Stimulated activated CD4-positive, alpha-beta T cell treated with anti-CD3 and anti-CD28 coated beads, Interleukin-2, amount 100 ng/mL, for 48 hours (primary cell): ENCODE data around the gene TRDMT1.

Source experiments
- DNase-seq, 2 donors: peaks; one replicate each; pipeline ENCODE4 v3.0.0-alpha.2; 2020

TRDMT1 gene

GRCh38 chr10:17171141-17171641 is 30.3 kb downstream of the TRDMT1 start:
- no peak for DNase-seq

- no peak for DNase-seq
Measured at GRCh38 chr10:17169803-17170202, 31.7 kb downstream of the TRDMT1 start.

DNA sequence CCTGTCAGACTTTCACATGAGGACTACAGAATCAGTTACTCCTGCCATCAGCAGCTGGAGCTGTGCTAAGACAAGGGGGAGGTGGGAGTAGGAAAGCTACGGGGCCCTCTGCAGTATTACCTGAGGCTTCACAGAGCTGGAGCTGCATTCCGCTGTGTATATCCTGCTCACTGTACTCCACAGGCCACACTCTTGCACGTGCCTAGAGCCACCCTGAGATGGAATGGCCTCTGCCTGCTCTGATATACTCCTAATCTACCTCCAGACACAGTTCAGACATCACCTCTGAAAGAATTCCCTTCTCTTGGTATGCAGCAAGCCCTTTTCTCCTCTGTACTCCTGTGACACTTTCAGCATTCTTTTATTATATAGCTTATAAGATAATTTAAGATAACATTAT is 34.8 kb downstream of the TRDMT1 start:
- DNase-seq: no peak

DNA sequence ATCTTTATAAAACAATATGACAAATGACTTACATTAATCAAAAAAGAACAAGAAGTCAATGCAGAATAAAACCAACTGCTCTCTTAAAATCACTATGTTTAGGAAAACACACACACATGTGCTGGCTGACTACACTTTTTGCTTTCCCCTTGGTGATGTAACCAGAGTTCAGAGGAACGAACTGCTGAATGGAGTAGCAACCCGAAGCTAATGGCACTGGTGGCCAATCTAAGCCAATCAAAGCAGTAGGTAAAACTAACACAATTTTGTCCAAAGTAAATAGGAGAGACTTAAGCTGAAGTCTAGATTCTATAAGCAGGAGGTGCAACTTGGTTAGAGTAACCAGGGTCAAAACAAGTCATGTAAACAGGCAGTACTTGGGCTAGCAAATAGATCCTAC is 38.6 kb downstream of the TRDMT1 start:
- DNase-seq: no peak

- no peak for DNase-seq
Measured at GRCh38 chr10:17161775-17162174, 39.7 kb downstream of the TRDMT1 start.

DNA sequence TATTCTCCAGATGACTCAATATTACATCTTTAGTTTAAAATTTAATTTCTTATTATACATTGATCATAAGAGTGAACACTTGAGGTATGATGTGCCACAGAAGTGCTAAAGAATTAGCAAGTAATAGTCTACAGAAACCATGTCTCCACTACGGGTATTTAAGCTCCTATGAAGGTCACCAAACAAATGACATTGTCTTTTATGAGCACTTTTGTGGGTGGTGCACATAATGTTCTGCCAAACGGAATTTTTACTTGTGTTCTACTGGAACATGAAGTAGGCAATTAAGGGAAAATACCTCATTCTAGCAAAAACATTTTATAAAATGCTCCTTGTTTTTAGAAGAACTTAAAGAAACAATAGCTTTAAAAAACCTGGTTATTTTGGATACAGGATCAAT is 44.4 kb downstream of the TRDMT1 start:
- no peak for DNase-seq

DNA sequence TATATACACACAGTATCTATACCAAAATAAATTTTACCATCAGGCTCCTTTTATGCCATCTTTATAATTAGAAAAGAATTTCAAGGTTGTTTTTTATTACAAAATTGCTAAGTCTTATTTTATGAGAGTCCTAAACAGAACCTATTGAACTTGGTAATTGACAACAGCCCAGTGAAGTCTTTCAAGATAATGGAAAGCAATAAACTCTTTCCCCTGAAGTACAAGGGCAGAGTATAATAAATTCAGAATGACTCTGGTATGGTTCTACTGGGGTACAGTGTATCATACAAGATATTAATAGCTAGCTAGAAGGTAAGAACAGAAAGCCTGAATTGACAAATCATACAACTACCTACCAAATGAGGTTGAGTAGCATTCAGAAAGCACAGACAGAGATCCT is 45.6 kb downstream of the TRDMT1 start:
- DNase-seq: no peak

GRCh38 chr10:17154116-17154515 is 47.4 kb downstream of the TRDMT1 start:
- no peak for DNase-seq

DNA sequence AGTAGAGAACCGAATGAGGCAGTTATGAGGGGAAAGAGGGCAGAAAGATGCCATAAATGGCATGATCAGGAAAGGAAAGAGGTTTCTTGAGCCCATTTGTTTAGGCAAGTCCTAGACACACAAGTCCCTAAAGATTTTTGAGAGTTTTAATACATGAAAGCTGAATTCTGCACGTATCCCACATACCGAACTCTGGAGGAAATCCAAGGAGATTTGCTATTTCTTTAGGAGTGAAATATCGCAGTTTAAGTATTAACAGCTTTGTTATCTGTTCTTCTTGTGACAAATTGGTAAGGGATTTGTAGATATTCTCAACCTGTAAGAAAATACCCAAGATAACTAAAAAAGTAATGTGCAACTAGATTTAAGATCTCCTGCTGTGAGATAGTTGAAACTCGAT is 48.2 kb downstream of the TRDMT1 start:
- DNase-seq: no peak

- no peak for DNase-seq
Measured at GRCh38 chr10:17151716-17152115, 49.8 kb downstream of the TRDMT1 start.

GRCh38 chr10:17147884-17148489 is 53.5 kb downstream of the TRDMT1 start:
- DNase-seq: no peak

DNA sequence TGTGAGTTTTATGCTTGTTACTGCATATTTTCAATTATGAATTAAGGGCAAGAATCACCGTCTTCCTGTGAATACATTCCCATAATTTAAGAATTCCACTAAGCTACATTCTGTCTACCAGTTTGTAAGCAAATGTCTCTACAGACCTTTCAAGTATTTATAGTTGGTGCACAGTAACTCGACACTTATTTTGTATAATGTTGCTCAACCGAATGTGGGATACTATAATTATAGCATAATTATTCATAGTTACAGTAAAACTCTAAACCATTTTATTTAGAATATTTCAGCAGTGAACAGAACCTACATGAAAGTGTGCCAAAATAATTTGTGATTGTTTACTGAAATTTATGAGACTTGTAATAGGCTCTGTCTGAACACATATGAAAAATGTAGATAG is 54.6 kb downstream of the TRDMT1 start:
- DNase-seq: no peak

DNA sequence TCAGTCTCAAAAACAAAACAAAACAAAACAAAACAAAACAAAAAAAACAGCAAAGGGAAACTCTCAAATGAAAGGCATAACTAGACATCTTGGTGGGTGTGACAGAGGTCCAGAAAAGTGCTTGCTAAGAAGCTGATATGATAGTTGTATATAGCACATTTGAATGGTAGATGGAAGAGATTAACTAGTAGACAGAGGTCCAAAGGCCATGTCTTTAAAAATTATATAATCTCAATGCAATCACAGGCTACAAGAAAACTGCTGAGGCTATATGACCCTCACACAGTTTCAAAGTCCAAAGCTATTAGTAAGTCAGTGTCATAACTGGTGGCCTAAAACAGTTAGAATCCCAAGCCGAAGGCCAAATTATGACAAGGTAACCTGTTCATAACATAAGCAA is 56.2 kb downstream of the TRDMT1 start:
- no peak for DNase-seq

DNA sequence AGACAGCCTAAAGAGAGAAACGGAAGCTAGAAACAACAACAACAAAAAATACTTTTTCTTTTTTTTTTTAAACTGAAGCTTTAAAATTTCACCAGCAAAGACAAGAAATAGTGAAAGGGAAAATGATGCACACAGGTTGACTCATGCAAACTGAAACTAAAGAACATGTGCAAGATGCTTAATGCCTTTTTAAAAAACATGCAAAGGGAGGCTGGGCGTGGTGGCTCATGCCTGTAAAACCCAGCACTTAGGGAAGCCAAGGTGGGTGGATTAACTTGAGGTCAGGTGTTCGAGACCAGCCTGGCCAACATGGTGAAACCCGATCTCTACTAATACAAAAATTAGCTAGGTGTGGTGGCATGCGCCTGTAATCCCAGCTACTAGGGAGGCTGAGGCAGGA is 56.7 kb downstream of the TRDMT1 start:
- DNase-seq: peak; percentile 41 to 43

DNA sequence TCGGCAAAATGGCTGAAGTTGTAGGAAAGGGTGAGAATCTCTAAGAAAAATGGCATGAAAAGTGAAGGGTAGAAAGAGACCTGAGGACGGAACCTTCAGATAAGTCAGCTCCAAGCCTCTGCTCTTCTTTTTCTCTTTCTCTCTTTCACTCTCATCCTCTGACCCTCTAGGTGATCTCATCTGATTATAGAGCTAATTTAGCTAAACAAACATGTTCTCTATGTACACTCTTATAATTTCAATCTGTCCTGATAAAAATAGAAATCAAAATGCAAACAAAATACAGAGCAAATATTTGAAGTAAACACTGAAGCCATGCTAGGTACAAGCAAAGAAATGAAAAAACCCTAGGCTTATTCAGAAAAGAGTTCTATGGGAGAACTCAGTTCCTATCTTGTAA is 57.4 kb downstream of the TRDMT1 start:
- no peak for DNase-seq

DNA sequence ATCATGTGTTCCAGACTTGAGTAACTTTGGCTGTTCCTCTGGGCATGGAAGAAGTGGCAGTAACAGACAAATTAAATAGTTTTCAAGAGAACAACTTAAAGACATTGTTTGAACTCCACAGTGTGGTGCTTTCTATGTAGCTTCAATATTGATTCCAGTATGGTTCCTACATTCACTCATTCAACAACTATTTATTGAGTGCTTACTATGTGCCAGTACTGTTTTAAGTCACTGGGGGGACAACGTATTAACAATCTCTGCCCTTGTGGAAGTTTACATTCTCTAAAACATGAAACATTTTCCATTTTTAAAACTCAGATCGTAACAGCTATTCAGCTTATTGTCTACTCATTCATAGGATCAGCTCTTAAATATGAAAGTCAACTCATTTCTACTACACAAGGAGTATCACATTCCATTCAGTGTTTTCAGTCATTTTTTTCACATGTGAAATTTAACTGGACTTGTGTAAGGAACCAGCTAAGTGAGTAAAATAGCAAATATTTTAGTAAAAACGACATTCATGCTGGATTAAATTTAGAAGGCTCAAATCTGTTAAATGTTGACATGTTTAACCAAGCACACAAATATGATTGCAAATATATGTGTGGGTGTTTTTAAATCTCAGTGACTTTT is 58.3 kb downstream of the TRDMT1 start:
- DNase-seq: no peak

DNA sequence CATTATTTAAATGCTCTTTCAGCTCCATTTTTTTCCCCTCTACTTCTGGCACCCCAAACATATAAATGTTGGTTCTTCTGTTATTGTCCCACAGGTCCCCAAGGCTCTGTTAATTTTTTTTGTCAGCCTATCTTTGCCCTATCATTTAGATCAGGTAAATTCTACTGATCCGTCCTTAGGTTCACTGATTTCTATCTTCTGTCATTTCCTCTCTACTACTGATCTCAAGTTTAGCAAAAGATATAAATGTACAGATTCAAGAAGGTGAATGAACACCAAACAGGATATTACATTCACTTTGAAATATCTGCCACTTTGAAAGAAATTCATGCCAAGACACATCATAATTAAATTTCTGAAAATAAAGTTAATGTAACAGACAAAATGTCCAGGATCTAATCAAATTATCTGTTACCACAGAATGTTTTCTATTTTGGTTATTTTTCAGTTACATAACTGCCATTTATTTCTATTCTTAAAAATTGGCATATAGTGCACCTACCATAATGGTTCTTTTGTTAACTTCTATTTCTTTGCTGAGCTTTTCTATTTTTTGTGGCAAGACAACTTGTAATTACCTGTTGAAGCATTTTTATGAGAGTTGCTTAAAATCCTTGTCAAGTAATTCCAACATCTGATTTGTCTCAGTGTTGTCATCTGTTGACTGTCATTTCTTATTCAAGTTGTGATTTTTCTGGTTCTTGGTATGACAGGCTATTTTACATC is 59.8 kb downstream of the TRDMT1 start:
- no peak for DNase-seq

GRCh38 chr10:17140386-17140761 is 61.1 kb downstream of the TRDMT1 start:
- no peak for DNase-seq

GRCh38 chr10:17138460-17139042 is 62.9 kb downstream of the TRDMT1 start:
- no peak for DNase-seq

- DNase-seq: no peak
Measured at GRCh38 chr10:17134737-17135260, 66.7 kb downstream of the TRDMT1 start.

GRCh38 chr10:17134282-17134681 is 67.2 kb downstream of the TRDMT1 start:
- no peak for DNase-seq

- no peak for DNase-seq
Measured at GRCh38 chr10:17129741-17130140, 71.7 kb downstream of the TRDMT1 start, which contains the start of gene CUBN. Gene CUBN, minus strand, starts transcription at chr10:17129811. Its CDS starts 46 bp downstream, at chr10:17129765.

DNA sequence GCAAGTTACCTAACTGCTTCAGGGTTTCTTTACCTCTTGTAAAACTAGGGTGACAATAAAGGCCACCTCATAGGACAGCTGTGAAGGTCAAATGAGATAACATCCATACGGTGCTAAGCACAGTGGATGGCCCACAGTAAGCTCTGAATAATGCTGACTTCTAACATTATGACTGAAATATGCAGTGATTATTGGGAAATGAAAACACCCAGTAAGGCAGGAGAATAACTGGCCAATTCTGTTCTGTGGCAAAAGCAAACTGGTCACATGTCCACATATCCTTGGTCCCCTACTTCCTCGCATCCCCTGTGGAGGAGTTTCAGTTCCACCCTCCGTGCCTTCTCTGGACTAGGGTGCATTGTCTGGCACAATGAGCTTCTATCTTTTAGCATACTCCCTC is 73.2 kb downstream of the TRDMT1 start:
- DNase-seq: no peak

- DNase-seq: no peak
Measured at GRCh38 chr10:17126327-17126726, 75.1 kb downstream of the TRDMT1 start.
